Mesangial cell (primary cell): ENCODE measurements around the gene NIPAL4. TPM values are rescaled to one million over a fixed set of nuclear protein-coding genes. Genes with fewer than 3 reads are reported as not detected.

ENCODE experiments used
- total RNA-seq: library from RNA; depleted of rRNA; stranded (reverse); fragments of >200 nt; gene quantifications from 2 replicates; pipeline ENCODE4 v1.2.3, GENCODE V29; 2015

Gene NIPAL4
- 4.2 and 5.9 TPM in 2 replicates for total RNA-seq

DNA sequence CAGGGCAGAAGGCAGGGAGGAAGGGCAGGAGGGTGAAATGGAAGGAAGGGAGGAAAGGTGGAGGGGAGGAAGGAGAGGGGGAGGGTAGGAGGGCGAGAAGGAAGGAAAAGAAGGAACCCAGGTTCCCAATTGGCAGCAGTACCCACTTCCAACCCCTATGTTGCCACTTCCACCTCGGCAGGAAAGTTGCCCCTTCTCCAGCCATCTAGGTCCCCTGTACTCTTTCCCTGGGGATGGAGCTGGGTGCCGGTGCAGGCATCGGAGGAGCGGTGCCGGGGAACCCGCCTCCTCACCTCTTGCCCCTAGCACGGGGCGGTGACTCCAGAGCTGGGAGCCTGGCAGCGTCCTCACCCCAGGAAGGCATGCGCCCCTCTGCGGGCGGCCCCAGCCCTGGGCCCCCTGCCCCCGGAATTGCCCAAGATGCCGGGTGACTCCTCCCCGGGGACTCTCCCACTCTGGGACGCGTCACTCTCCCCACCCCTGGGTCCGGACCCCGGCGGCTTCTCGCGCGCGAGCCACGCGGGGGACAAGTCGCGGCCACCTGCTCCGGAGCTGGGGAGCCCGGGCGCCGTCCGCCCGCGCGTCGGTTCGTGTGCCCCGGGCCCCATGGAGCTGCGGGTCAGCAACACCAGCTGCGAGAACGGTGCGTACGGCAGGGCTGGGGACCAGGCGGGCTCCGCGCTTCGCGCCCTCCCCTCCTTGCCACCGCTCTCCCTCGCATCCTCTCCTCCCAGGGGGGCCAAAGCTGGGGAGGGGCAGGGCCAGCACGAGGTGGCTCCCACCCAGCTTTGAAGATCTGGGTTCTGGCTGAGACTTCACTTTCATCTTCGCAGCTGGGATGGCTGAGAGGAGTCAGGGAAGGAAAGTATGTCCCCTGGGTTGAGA lies at the start of gene NIPAL4:
NIPAL4 (plus strand) TSS at position 499 of the 885 bp plus-strand sequence; CDS start at position 607, 108 bp downstream.

Other genes with a start within 250 kb of the NIPAL4 start
- 20.5 and 36.4 TPM in 2 replicates for gene CYFIP2, start 194.1 kb upstream of the NIPAL4 start, total RNA-seq
- 72.8 and 110 TPM in 2 replicates for gene ADAM19, start 115.6 kb downstream of the NIPAL4 start, total RNA-seq
- 0.33 and 0.51 TPM in 2 replicates for gene SOX30, start 192.2 kb downstream of the NIPAL4 start, total RNA-seq
- not detected in 2 replicates for gene C5orf52, start 211.3 kb downstream of the NIPAL4 start, total RNA-seq